CD4-positive, CD25-positive, alpha-beta regulatory T cell (primary cell): ENCODE measurements around the gene BCAS1. TPM values are rescaled to one million over a fixed set of nuclear protein-coding genes. Genes with fewer than 3 reads are reported as not detected.

Source experiments
- ATAC-seq, 2 donors: fragments of 150-1000 bp; cut with Tn5 transposase; one replicate each; pipeline ENCODE4 v1.10.0; 2021; ENCODE audit warnings: low read depth in 2 of 2, moderate number of reproducible peaks in 2 of 2, moderate library complexity in 1 of 2
- DNase-seq, 3 donors: peaks; one replicate each; pipeline versions ENCODE4 v3.0.0 to v3.0.0-alpha.2; 2012 to 2022; ENCODE audit warnings: mixed read lengths in 1 of 3
- H3K27ac ChIP-seq: one replicate; pipeline ENCODE4 v1.7.0; 2013; ENCODE audit warnings: mild to moderate bottlenecking, low read length; ENCODE audit not compliant: insufficient read depth, poor library complexity, severe bottlenecking
- H3K27me3 ChIP-seq: one replicate; pipeline ENCODE4 v1.7.0; 2013; ENCODE audit warnings: low read length; ENCODE audit not compliant: control insufficient read depth, insufficient read depth
- H3K36me3 ChIP-seq: one replicate; pipeline ENCODE4 v1.7.0; 2013; ENCODE audit warnings: mild to moderate bottlenecking, low read length, moderate library complexity; ENCODE audit not compliant: control insufficient read depth, insufficient read depth
- H3K4me1 ChIP-seq: 2 replicates; pipeline ENCODE4 v1.7.0; 2013; ENCODE audit warnings: mild to moderate bottlenecking, low read length; ENCODE audit not compliant: insufficient read depth, control insufficient read depth, poor library complexity, severe bottlenecking
- H3K4me3 ChIP-seq: one replicate; pipeline ENCODE4 v1.7.0; 2013; ENCODE audit warnings: low read depth, mild to moderate bottlenecking, low read length, moderate library complexity
- H3K9me3 ChIP-seq, 2 experiments: 1 replicate in 1 of 2; 2 replicates in 1 of 2; pipeline ENCODE4 v1.7.0; 2013; ENCODE audit warnings: low read length in 2 of 2, mild to moderate bottlenecking in 1 of 2, moderate library complexity in 1 of 2; ENCODE audit not compliant: control insufficient read depth in 2 of 2
- H3K27ac Mint-ChIP-seq, 3 donors: one replicate each; pipeline ENCODE4 v1.8.0; 2020 to 2022; ENCODE audit warnings: mild to moderate bottlenecking in 3 of 3, mixed read lengths in 3 of 3, moderate library complexity in 2 of 3
- H3K27me3 Mint-ChIP-seq: one replicate; pipeline ENCODE4 v1.8.0; 2022; ENCODE audit warnings: mild to moderate bottlenecking, mixed read lengths
- H3K36me3 Mint-ChIP-seq: one replicate; pipeline ENCODE4 v1.8.0; 2020; ENCODE audit warnings: mixed read lengths
- H3K4me1 Mint-ChIP-seq, 4 donors: one replicate each; pipeline ENCODE4 v1.8.0; 2020 to 2022; ENCODE audit warnings: mixed read lengths in 4 of 4, mild to moderate bottlenecking in 1 of 4
- H3K4me3 Mint-ChIP-seq, 4 donors: one replicate each; pipeline ENCODE4 v1.8.0; 2020 to 2022; ENCODE audit warnings: mild to moderate bottlenecking in 4 of 4, mixed read lengths in 4 of 4, moderate library complexity in 3 of 4
- H3K9me3 Mint-ChIP-seq, 7 donors: one replicate each; pipeline ENCODE4 v1.8.0; 2020 to 2022; ENCODE audit warnings: mixed read lengths in 7 of 7, mild to moderate bottlenecking in 3 of 7, moderate library complexity in 2 of 7
- polyA plus RNA-seq, 4 donors: library from polyadenylated mRNA; unstranded; fragments of 300-500 nt; fragmentation: Illumina TruSeq; gene quantifications; one replicate each; pipeline ENCODE4 v1.2.3, GENCODE V29; 2021
- total RNA-seq: library from RNA; stranded (reverse); gene quantifications from one replicate; pipeline ENCODE4 v1.2.3, GENCODE V29; 2022

Gene BCAS1
- total and polyA plus RNA-seq, 5 donors from 2014 or later, result 0.81 to 17.3 (median 12.9) TPM

DNA sequence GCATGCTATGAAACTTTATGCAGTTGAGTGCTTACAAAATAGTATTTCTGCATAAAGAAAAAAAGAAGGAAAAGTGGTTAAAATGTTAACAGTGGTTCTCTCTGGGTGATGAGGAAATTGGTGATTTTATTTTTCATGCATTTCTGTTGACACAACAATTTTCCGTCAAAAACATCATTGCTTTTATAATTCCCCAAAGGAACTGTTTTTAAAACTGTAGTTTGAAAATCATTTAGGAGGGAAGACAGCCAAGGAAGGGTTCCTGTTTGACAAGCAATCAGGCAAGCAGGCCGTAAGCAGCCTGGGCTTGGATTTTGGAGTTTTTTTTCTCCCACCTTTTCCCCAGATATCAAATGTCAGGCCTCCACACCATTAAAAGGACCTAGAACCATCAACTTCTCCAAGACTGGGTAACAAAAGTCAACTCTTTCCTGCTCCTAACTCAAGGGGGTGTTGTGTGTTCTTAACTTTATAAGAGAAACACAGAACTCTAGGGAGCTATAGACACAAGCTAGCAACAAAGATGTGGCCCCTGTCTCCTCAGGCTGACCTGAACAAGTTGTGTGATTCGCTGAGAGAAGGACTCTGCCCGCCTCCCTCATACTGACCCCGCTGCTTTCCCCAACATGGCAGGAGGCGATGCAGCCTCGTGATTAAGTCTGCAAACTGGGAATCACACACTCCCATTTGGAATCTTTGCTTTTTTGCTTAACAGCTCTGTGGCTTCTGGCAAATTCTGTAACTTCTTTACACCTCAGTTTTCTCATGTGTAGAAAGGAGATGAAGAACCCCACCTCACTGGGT, 146.6 kb downstream of the BCAS1 start:
- no peaks in the 10 kb centered on the region for H3K9me3 ChIP-seq
- DNase-seq (no peak), ATAC-seq (no peak)
- H3K4me3 ChIP-seq, result no peak overlapping the region
- H3K4me1 Mint-ChIP-seq, result peaks cover 7 to 13% (median 11%) of the 10 kb centered on the region in 4 donors
- peaks cover 12% of the 10 kb centered on the region for H3K27me3 Mint-ChIP-seq
- H3K27ac ChIP-seq, result no peak overlapping the region
- H3K9me3 Mint-ChIP-seq, result peaks cover 0 to 2% (median 0%) of the 10 kb centered on the region in 7 donors
- H3K27me3 ChIP-seq, result no peaks in the 10 kb centered on the region
- H3K36me3 Mint-ChIP-seq, result no peaks in the 10 kb centered on the region
- no peaks in the 10 kb centered on the region for H3K36me3 ChIP-seq
- H3K4me1 ChIP-seq, result peaks cover 5% of the 10 kb centered on the region
- peak overlapping the region in 1 of 3 donors; percentile 17 for H3K27ac Mint-ChIP-seq
- no peak overlapping the region for H3K4me3 Mint-ChIP-seq

DNA sequence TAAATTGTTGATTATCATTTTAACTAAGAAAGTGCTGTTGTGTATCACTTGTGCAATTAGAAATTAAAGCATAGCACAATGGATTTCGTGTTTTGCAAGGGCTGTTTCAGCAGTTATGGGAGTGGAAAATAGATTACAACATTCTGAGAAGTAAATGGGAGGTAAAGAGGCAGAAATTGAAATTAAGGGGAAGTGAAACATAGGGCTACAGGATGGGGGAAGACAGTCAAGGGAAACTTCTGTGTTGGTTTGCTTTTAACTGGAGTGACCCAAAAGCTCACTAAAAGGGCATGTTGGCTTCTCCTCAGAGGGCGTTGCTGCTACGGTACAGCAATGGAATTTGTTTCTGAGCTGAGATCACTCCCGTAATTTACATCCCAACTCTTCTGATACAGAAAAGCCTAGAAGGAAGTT, 147.5 kb downstream of the BCAS1 start:
- H3K4me3 ChIP-seq, result no peak overlapping the region
- H3K27ac Mint-ChIP-seq, result no peak overlapping the region

DNA sequence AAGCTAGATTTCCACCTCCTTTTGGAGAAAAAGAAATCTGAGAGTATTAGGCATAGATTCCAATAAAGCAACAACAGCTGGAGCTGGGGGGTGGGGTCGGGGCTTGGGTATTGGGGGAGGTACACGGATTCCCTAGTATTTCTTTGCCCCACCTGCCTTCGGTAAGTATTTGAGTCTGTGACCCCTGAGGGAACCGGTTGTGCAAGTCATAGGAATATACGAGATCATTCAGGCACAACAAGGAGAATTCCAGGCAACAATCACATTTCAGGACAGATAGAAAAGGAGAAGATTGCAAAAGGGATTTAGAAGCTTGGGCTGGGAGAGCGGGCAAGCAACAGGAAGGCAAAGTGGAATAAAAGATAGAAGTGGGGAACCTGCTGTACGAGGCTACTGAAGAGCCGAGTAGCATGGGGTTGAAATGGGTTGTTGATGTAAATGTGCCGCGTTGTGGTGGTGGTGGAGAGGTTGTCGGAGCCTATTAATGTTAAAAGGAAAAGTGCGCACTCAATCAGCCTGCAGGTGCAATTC, 148.9 kb downstream of the BCAS1 start:
- no peaks in the 10 kb centered on the region for H3K36me3 Mint-ChIP-seq
- peaks cover 6% of the 10 kb centered on the region for H3K27me3 Mint-ChIP-seq
- H3K4me3 Mint-ChIP-seq, result no peak overlapping the region
- peaks cover 2% of the 10 kb centered on the region for H3K4me1 ChIP-seq
- no peak overlapping the region for H3K4me3 ChIP-seq
- H3K36me3 ChIP-seq, result no peaks in the 10 kb centered on the region
- no peaks in the 10 kb centered on the region for H3K9me3 ChIP-seq
- H3K27me3 ChIP-seq, result no peaks in the 10 kb centered on the region
- peaks cover 0 to 2% (median 0%) of the 10 kb centered on the region in 7 donors for H3K9me3 Mint-ChIP-seq
- peaks cover 5 to 11% (median 6%) of the 10 kb centered on the region in 4 donors for H3K4me1 Mint-ChIP-seq
- no peak for DNase-seq
- no peak overlapping the region for H3K27ac ChIP-seq
- peak overlapping the region in 1 of 3 donors; percentile 21 for H3K27ac Mint-ChIP-seq
- no peak for ATAC-seq

More for the DNA sequence above, 147.5 kb downstream of the BCAS1 start:
- H3K36me3 ChIP-seq, result no peaks in the 10 kb centered on the region
- H3K9me3 Mint-ChIP-seq, result peaks cover 0 to 2% (median 0%) of the 10 kb centered on the region in 7 donors
- H3K4me1 Mint-ChIP-seq, result peaks cover 7 to 13% (median 11%) of the 10 kb centered on the region in 4 donors
- H3K4me3 Mint-ChIP-seq, result no peak overlapping the region
- DNase-seq, result no peak
- H3K9me3 ChIP-seq, result no peaks in the 10 kb centered on the region
- no peaks in the 10 kb centered on the region for H3K36me3 Mint-ChIP-seq
- no peak overlapping the region for H3K27ac ChIP-seq
- no peak for ATAC-seq
- peaks cover 5% of the 10 kb centered on the region for H3K4me1 ChIP-seq
- no peaks in the 10 kb centered on the region for H3K27me3 ChIP-seq
- peaks cover 12% of the 10 kb centered on the region for H3K27me3 Mint-ChIP-seq

DNA sequence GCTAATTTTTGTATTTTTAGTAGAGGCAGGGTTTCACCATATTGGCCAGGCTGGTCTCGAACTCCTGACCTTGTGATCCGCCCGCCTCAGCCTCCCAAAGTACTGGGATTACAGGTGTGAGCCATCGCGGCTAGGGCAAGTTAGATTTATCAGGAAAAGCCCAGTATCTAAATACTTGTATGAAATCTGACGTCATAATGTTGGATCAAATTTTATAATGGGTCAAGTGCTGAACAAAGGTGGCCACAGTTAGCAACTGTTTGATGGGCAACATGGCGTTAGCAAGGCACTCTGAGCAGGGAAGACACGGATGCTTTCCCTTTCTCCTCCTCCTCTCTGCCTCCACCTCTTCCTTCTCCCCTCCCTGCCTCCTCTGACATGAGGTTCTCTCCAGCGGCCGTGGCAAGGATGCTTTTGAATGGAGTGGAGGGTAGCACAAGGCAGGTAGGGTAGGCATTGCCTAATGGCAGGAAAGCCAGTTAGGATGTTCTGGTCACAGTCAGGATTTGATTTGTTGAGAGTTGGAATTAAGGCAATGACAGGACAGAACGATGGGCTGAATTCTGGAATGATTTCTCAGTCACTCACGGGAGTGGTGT, 149.6 kb downstream of the BCAS1 start:
- Mint-ChIP-seq H3K4me1 (peaks cover 3 to 8% (median 5%) of the 10 kb centered on the region in 4 donors), H3K27ac (peak overlapping the region in 1 of 3 donors; percentile 39), H3K27me3 (peaks cover 6% of the 10 kb centered on the region), H3K9me3 (peaks cover 0 to 2% (median 0%) of the 10 kb centered on the region in 7 donors), H3K36me3 (no peaks in the 10 kb centered on the region), H3K4me3 (no peak overlapping the region)
- H3K4me1 ChIP-seq, result peaks cover 4% of the 10 kb centered on the region
- no peak overlapping the region for H3K4me3 ChIP-seq
- no peak for DNase-seq
- no peaks in the 10 kb centered on the region for H3K9me3 ChIP-seq
- H3K27ac ChIP-seq, result no peak overlapping the region
- ATAC-seq, result no peak
- H3K27me3 ChIP-seq, result no peaks in the 10 kb centered on the region
- H3K36me3 ChIP-seq, result no peaks in the 10 kb centered on the region

DNA sequence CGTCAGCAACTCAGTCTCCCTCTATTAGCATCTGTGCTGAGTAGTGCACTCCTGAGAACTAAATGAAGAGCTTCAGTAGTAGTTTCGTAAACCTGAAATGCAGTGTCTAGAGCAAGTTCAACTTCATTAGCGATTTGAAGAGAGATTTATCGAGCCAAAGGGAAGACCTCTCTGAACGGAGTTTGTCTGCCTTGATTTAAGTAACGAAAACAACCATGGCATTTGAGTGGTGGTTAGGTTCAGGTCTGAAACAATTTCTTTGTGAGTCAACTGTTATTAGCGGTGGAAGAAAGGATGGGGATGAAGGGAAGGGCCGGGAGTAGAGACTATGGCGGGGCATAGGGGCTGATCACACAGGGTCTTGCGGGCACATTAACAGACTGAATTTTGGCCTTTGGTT, 150.5 kb downstream of the BCAS1 start:
- H3K4me3 Mint-ChIP-seq, result no peak overlapping the region
- H3K9me3 Mint-ChIP-seq, result peaks cover 0 to 2% (median 0%) of the 10 kb centered on the region in 7 donors
- Histone ChIP-seq H3K4me3 (no peak overlapping the region), H3K4me1 (peaks cover 13% of the 10 kb centered on the region), H3K27me3 (no peaks in the 10 kb centered on the region), H3K9me3 (no peaks in the 10 kb centered on the region), H3K36me3 (no peaks in the 10 kb centered on the region), H3K27ac (no peak overlapping the region)
- no peak overlapping the region for H3K27ac Mint-ChIP-seq
- peaks cover 5 to 17% (median 11%) of the 10 kb centered on the region in 4 donors for H3K4me1 Mint-ChIP-seq
- ATAC-seq, result no peak
- peaks cover 6% of the 10 kb centered on the region for H3K27me3 Mint-ChIP-seq
- H3K36me3 Mint-ChIP-seq, result no peaks in the 10 kb centered on the region
- DNase-seq, result no peak

DNA sequence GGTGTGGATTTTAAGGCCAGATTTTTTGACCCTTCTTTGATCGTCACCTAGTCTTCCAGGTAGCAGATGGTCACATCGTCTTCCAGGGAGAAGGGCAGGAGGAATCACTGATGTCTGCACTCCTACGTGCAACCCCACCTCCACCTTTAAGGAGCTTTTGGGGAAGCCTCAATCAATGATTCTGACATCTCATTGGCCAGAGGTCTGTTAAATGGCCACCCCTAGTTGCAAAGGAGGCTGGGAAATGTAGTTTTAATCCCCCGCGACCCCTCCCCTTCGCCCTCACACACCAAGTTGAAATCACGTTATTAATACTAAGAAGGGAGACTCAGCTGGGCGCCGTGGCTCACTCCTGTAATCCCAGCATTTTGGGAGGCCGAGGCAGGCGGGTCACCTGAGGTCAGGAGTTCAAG, 151.4 kb downstream of the BCAS1 start:
- Histone ChIP-seq H3K9me3 (no peaks in the 10 kb centered on the region), H3K36me3 (no peaks in the 10 kb centered on the region), H3K4me1 (peaks cover 15% of the 10 kb centered on the region), H3K4me3 (no peak overlapping the region), H3K27me3 (no peaks in the 10 kb centered on the region), H3K27ac (no peak overlapping the region)
- H3K4me3 Mint-ChIP-seq, result no peak overlapping the region
- H3K36me3 Mint-ChIP-seq, result no peaks in the 10 kb centered on the region
- no peak for DNase-seq
- no peak for ATAC-seq
- H3K9me3 Mint-ChIP-seq, result peaks cover 0 to 2% (median 0%) of the 10 kb centered on the region in 7 donors
- peak overlapping the region in 1 of 3 donors; percentile 32 for H3K27ac Mint-ChIP-seq
- peaks cover 6% of the 10 kb centered on the region for H3K27me3 Mint-ChIP-seq
- H3K4me1 Mint-ChIP-seq, result peaks cover 5 to 23% (median 12%) of the 10 kb centered on the region in 4 donors

DNA sequence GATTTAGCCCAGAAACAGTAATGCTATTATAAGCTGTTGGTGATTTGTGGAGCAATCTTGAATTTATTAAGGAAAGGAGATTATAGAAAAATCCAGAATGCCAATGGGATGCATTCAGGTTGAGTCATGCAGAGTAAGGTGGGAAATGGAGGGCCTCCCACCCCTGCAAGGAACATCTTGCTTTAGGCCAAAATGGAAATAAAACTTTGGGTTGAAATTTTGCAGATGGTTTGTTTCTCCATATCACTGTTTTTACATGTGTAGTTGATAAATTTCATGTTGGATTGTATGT, 152.4 kb downstream of the BCAS1 start:
- H3K9me3 ChIP-seq, result no peaks in the 10 kb centered on the region
- no peak for DNase-seq
- peaks cover 0 to 2% (median 0%) of the 10 kb centered on the region in 7 donors for H3K9me3 Mint-ChIP-seq

More for the DNA sequence above, 152.4 kb downstream of the BCAS1 start:
- Mint-ChIP-seq H3K4me3 (peak overlapping the region in 1 of 4 donors; percentile 29), H3K36me3 (no peaks in the 10 kb centered on the region), H3K27me3 (no peaks in the 10 kb centered on the region), H3K4me1 (peaks cover 5 to 23% (median 15%) of the 10 kb centered on the region in 4 donors), H3K27ac (peak overlapping the region in 1 of 3 donors; percentile 29)
- Histone ChIP-seq H3K27ac (no peak overlapping the region), H3K36me3 (no peaks in the 10 kb centered on the region), H3K4me1 (peaks cover 15% of the 10 kb centered on the region), H3K27me3 (no peaks in the 10 kb centered on the region), H3K4me3 (no peak overlapping the region)
- ATAC-seq, result no peak
